ENCODE results near the gene PRM1. TPM values are rescaled to one million over a fixed set of nuclear protein-coding genes. Genes with fewer than 3 reads are reported as not detected.

Gene PRM1, protein sequence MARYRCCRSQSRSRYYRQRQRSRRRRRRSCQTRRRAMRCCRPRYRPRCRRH
- not detected for total RNA-seq

DNA sequence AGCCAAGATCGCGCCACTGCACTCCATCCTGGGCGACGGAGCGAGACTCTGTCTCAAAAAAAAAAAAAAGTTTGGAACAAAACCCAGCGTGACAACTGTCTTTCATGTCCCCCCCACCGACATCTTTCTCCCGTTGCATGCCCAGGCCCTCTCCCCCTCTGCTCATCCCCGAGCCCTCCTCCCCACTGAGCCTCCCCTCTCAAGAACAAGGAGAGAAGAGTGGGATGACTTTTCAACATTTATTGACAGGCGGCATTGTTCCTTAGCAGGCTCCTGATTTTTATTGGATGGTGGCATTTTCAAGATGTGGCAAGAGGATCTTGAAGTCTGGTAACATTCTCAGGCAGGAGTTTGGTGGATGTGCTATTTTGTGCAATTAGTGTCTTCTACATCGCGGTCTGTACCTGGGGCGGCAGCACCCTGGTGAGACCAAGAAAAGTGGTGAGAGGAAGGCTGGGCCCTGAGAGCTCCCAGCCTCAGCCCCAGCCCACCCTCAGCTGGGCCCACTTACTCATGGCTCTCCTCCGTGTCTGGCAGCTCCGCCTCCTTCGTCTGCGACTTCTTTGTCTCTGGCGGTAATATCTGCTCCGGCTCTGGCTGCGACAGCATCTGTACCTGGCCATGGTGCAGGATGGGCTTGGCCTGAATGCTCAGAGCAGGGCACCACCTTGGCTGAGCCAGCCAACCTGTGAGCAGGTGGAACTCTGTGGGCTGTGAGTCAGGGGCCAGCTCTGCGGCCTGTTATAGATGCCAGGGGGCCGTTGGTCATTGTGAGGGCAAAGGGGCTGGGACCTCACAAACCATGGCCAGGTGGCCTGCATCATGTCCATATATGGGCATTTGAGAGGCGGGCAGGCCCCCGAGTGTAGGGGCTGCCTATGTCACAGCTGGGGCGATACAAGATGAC is at the start of gene PRM1:
TSS of gene PRM1 (minus strand) at position 715 of the 907 bp plus-strand sequence. CDS start at position 623, 92 bp downstream.
- ATAC-seq = no peak

DNA sequence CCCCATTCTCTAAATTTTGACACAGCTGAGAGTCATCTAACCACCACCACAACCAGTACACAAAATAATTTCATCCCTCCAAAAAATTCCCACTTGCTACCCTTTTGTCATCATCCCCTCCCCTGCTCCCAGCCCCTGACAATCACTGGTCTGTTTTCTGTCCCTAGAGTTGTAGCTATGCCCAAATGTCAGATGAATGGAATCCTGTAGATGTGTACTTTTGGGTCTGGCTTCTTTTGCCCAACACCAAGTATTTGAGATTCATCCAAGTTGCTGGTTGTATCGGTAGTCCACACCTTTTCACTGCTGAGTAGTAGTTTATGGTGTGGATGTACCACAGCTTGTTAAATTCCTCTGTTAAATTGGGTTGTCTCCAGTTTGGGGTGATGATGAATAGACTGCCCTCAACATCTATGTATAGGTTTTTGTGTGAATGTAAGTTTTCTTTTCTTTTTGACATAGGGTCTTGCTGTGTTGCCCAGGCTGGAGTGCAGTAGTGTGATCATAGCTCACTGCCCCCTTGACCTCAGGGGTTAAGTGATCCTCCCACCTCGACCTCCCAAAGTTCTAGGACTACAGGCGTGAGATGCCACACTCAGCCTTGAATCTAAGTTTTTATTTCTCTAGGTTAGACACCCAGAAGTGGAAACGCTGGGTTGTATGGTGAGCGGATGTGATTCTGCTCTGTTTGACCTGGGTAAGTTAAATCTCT is 49.6 kb upstream of the PRM1 start:
- ATAC-seq = no peak

DNA sequence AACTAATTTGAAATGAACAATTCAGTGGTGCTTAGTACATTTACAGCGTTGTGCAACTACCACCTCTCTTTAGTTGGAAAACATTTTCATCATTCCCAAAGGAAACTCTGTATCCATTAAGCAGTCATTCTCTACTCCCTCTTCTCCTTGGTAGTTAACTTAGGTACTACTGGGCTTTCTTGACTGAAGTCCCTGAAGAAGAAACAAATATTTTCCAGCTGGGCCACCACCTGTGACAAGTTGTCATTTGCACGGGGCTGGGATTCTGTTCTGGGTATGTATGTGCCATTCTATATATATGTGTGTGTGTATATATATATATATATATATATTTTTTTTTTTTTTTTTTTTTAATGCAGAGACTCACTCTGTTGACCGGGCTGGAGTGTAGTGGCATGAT is 48.8 kb upstream of the PRM1 start:
- ATAC-seq = no peak

DNA sequence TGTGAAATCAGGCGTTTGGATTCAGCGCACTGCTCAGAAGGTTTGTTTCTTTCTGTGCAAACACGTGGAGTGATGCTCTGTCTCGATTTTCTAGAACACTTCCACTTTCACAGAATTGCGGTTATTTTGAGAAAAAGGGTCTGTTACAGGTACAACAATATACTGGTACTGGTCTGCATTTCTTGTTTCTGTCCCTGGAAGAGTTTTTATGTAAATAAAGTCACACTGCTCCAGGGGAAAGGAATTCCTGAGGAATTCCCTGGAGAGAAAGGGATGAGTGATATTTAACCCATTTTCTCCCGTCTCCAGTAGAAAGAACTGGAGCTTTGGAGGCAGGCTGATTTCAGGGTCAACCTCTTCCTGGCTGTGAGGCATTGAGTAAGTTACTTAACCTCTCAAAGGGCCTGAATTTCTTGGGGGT is 48.0 kb upstream of the PRM1 start:
- no peak for ATAC-seq

DNA sequence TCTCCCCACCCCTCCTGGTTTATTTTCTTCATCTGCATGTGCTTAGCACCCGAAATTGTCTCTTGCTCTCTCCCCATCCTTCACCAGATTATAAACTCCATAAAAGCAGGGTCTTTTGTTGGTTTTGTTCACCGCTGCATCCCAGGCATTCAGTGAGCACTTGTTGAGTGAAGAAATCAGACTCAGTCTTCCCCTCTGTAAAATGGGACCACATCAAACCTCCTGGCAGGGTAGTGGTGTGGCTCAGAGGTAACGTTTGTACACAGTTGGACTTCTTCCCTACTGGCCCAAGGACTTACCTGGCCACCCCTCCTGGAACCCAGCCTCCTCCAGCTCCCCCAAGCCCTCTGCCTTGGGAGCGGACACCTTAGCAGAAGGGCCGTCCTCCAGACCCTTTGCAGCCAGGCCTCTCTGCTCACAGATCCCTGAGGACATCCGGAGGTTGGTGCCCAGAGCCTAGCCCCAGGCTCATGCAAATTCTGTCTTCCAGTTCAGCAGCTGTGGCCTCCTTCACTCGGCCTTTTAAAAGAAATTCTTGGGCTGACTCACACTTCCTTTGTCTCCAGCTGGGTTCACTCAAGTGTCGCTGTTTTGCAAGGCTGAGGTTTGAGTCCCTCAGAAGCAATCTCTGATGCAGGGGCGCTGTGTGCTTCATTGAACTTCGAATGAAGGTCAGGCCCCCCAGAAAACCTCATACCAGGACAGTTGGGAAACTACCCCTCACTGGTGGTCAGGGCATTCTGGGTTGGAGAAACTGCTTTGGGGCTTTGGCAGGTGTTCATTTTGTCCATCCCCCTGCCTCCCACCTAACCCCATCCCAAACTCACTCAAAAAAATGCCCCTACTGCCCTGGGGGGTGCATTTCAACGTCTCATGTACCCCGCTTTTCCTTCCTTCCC is 47.3 kb upstream of the PRM1 start:
- peak; percentile 79 for ATAC-seq

DNA sequence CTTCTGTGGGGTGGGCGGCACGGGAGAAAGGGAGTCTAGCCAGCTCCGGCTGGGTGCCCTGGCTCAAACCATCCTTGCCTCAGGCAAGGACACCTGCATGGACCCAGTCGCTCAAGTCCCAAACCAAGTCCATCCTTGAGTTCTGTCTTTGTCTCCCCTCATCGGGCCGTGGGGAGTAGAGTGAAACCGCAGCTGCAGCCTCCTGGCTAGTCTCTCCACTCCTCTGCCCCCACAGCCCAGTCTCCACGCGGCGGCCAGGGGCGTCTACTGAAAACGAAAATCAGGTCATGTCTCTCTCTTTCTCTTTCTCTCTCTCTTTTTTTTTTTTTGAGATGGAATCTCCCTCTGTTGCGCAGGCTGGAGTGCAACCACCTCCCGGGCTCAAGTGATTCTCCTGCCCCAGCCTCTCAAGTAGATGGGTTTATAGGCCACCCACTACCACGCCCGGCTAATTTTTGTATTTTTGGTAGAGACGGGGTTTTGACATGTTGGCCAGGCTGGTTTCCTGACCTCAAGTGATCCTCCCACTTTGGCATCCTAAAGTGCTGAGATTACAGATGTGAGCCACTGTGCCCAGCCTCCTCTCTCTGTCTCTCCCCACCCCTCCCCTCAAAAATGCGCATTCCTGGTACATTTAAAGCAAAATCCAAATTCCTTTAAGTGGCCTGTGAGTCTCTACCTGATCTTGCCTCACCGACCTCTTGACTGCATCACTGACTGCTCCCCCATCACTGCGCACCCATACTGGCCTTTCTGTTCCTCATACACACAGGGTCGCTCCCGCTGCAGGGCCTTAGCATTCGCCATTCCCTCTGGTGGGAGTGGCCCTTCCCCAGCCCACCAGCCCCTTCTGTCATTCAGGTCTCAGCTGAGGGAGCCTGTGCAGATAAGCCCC is 46.4 kb upstream of the PRM1 start:
- peak; percentile 13 for ATAC-seq

DNA sequence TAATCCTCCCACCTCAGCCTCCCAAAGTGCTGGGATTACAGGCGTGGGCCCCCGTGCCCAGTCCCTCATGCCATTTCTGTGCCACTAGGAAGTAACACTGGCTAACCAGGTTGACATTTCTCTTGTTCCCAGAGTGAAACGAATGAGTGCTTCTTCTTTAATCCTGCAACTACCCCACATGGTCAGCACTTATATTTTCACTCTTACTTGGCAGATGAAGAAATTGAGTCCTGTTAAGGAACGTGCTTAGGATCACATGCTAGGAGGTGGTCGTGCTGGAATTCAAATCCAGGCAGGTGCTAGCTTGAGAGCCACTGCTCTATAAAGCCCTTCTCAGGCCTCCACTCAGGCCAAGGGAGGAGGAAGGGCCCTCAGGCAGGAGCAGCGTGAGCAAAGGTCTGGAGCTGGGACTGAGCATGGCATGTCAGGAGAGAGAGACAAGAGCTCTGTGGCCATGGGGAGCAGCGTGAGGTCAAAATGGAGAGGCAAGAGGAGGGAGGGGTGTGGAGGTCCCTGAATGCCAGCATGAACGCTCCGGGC is 45.7 kb upstream of the PRM1 start:
- no peak for ATAC-seq

DNA sequence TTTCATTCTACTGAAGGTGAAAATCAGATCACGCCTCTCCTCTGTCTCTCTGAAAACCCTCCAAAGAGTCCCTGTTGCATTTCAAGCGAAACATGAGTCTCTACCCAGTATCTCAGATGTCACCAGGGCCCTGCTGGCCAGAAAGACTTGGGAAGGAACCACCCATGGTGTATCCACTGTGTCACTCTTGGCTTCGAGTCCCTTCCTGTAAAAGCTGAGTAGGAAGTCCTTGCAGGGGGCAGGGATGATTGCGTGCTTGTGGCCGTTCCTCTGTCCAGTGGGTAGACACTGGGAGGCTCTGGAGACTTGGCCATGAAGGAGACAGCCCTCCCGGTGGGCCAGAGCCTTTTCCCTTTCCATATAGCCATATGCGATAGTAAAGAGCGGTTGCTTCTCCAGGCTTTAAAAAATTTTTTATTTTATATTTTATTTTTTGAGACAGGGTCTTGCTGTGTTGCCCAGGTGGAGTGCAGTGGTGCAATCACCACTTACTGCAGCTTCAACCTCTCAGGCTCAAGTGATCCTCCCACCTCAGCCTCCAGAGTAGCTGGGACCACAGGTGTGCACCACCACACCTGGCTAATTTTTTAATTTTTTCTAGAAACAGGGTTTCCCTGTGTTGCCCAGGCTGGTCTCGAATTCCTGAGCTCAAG is 45.1 kb upstream of the PRM1 start:
- ATAC-seq = no peak

DNA sequence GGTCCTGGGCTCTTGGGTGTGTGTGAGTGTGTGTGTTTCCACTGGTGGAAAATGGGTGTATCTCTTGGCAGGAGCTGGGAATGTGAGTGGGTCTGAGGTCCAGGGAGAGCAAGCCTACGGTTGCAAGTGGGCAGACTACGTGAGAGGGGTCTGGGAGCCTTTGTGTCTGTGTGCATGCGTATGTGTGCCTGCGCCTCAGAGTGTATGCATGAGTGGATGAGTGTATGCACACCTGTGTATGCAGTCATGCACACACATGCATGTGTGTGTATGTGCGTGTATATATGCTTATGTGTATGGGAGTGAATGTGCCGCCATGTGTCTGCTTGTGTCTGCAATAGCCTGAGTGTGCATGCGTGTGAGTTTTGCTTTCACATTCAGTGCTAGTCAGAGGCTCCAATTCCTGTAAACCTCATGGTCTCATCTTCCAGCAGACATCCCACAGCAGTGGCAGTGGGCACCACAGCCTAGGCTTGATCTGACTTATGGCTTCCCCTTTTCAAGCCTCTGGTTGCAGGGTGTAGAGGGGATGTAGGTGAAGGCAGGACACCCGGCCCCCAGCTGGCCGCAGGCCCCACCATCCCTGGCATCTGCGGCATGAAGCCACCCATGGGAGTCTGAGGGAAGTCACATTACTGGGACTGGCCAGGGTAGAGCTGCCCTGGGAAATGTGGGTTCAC is 44.4 kb upstream of the PRM1 start:
- ATAC-seq = no peak

DNA sequence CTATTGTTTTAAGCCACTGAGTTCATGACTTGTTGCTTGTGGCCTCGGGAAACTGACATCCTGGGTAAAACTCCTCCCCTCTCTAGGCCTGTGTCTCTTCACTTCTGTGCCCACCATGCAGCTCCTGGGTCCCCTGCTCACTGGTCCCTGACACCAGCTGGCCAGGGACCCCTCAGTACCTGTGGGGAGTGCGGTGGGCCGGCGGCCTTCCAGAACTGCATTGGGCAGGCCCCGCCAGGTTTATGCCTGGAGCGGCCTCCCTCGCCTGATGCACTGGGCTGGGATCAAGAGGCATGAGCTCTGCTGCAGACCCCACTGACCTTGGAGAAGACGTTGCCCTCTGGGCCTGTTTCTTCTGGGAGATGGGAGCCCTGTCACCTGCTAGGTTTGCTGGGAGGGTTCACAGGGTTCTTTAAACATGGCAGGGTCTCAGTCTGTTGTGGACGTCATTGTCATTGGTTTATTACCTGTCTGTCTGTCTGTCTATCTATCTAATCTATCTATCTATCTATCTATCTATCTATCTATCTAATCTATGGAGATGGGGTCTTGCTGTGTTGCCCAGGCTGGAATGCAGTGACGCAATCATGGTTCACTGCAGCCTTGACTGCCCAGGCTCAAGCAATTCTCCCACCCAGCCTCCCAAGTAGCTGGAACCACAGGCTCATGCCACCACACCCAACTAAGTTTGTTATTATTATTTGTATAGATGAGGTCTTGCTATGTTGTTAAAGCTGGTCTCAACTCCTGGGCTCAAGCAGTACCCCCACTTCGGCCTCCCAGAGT is 42.6 kb upstream of the PRM1 start:
- no peak for ATAC-seq

DNA sequence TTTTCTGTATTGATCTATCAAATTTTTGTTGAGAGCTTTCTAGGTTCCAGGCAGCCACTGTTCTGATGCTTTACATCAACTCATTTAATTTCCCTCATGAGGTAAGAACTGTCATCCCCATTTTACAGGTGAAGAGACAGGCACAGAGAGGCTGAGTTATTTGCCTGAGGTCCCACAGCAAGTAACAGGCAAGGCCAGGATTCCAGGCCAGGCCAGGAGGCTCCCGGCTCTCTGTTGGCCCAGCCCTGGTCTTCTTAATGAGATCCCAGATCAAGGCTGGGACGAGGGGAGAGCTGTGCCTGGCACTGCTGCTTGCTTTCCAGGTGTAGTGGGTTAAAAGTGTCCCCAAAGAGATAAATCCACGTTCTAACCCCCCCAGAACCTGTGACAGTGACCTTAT is 41.7 kb upstream of the PRM1 start:
- ATAC-seq = no peak

DNA sequence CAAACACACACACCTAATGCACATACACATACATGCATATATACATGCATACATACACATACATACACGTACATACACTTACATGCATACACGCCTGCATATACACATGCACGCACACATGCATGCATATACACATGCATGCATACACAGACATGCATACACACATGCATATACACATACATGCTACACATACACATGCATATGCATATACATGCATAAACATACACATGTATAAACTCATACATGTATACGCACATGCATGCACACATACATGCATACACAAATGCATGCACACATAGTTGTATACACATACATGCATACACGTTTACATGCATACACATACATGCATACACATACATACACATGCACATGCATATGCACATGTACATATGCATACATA is 40.5 kb upstream of the PRM1 start:
- ATAC-seq = no peak

DNA sequence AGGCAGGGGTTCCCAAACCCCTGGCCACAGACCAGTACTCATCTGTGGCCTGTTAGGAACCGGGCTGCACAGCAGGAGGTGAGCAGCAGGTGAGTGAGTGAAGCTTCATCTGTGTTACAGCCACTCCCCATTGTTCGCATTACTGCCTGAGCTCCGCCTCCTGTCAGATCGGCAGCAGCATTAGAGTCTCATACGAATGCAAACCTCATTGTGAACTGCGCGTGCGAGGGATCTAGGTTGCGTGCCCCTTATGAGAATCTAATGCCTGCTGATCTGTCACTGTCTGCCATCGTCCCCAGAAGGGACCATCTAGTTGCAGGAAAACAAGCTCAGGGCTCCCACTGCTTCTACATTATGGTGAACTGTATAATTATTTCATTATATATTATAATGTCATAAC is 39.0 kb upstream of the PRM1 start:
- no peak for ATAC-seq

DNA sequence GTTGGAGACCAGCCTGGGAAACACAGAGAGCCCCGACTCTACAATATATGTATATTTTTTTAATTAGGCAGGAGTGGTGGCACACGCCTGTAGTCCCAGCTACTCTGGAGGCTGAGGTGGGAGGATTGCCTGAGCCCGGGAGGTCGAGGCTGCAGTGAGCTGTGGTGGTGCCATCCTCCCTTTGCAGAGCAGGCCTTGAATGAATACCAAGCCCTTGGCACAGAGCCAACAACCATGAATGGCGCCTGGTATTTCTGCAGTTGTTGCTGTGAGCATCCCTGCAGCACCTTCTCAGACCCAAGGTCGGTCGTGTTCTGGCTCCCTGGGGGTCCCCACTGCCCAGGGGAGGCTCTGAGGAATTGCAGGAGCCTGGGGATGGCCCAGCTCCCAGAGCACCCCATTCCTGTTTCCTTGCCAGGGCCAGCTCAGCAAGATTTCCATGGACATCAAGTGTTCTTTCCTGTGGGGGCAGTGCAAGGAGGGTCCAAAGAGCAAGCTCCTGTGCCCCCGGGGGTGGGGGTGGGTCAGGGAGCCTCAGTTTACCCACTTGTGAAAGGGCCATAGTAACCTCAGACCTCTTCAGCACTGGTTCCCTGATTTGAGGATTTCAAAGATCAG is 38.5 kb upstream of the PRM1 start:
- ATAC-seq = no peak

DNA sequence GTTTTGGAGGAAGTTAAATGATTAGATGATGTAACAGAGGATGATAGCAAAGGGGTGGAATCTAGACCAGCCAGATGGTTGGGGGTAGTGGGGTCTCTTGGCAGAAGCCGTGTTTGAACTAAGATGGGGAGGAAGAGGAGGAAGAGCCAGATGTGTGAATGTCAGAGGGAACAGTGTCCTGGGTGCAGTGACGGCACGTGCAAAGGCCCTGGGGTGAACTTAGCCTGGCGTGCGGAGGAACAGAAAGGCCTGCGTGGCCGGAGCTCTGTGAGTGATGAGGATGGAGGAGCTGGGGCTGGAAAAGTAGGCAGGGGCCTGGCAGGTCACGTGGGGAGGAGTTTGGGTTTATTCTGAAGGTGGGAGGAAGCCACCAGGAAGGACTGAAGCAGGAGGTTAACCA is 37.7 kb upstream of the PRM1 start:
- no peak for ATAC-seq

DNA sequence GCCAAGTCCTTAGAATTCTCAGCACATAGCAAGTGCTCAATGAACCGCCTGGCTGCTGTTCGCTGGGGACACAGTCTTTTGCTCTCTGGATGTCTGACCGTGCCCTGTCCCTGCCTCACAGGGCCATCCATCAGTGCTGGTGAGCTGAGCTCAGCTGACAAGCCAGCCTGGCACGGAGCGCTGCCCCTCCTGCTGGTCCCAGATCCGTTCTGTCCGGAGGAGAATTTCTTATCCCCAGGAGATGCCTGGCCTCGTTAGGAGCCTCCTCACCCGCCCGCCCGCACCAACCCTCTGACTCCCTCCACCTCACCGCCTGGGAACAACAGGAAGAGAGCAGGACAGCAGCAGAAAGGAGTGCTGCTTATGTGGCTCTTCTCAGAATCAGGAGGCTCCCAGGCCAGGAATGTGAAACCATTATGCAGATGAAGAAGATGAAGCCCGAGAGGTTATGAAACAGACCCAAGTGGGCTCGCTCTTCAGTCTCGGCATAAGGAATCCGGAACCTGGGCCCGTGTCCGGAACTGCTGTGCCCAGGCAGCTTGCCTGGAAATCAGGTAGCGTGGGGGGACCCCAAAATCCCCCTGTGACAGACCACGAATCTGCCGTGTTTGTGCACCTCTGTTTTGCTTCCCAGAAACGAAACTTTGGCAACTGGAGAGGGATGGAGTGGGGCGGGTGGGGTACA is 35.3 kb upstream of the PRM1 start:
- ATAC-seq = no peak

DNA sequence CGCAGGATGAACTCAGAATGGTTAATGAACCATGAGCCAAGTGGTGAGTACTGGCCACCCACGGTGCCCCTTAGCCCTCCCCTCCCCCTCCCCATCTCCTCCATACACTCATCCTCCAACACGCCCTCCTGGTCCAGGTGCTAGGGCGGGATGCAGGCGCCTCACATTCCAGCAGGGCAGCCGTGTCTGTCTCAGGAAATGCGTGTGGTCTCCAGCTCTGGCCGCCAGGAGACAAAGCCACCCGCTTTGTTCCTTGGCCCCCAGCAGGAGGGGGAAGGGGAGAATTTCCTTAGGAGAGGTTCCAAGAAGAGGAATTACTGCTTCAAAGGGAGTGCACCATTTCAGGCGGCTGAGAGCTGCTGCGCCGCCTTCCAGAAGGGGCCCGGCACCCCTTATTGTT is 34.4 kb upstream of the PRM1 start:
- no peak for ATAC-seq

DNA sequence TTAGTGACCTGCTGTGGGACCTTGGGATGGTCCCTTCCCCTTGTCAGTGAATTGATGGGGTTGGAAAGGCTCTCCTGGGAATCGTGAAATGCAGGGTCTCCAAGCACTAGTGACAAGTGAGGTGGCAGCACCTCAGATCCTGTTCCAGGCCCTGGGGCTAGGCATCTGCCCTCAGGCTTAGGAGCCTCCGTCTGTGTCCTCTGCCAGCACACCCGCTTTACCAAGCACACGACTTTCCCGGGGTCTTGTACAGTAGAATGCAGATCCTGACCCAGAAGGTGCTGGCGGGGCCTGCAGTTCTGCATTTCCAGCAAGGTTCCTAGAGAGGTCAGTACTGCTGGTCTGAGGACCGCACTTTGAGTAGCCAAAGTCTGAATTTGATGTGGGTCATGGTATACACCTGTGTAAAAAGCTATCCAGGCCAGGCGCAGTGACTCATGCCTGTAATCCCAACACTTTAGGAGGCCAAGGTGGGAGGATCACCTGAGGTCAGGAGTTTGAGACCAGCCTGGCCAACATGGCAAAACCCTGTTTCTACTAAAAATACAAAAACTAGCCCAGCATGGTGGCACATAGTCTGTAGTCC is 33.3 kb upstream of the PRM1 start:
- no peak for ATAC-seq

Data from esophagus mucosa (tissue), 1 donor.